Measurements from ENCODE around the gene SESTD1. TPM values are rescaled to one million over a fixed set of nuclear protein-coding genes. Genes with fewer than 3 reads are reported as not detected.

SESTD1 gene
- total and polyA plus RNA-seq, 5 experiments from 2014 or later: 0.27 to 5.3 (median 1.4) TPM

GRCh38 chr2:179263015-179263414 lies 1.6 kb downstream of the SESTD1 start:
- Mint-ChIP-seq H3K4me1 (peaks cover 6 to 69% (median 15%) of the 10 kb centered on the region in 4 donors), H3K9me3 (no peaks in the 10 kb centered on the region), H3K36me3 (no peaks in the 10 kb centered on the region), H3K27me3 (peaks cover 14 to 19% (median 17%) of the 10 kb centered on the region in 5 donors), H3K27ac (peak overlapping the region in 1 of 10 donors; percentile 69), H3K4me3 (peak overlapping the region in 9 of 10 donors; percentile 72 to 92 (median 86))
- DNase-seq (no peak), ATAC-seq (no peak)
- POLR2A ChIA-PET: interaction anchor here (1.3 kb wide), 1 partner anchor 24 kb away, joined by 5 read pairs; no protein-coding TSS in a partner anchor

- ATAC-seq (no peak), DNase-seq (no peak)
- no peaks in the 10 kb centered on the region for H3K9me3 Mint-ChIP-seq
- POLR2A ChIA-PET: interaction anchor here (1.3 kb wide), 1 partner anchor 23 kb away, joined by 5 read pairs; no protein-coding TSS in a partner anchor
- H3K4me1 Mint-ChIP-seq: peaks cover 6 to 73% (median 15%) of the 10 kb centered on the region in 4 donors
- H3K27me3 Mint-ChIP-seq: peaks cover 14 to 19% (median 17%) of the 10 kb centered on the region in 5 donors
- no peak overlapping the region for H3K27ac Mint-ChIP-seq
- peak overlapping the region in 1 of 10 donors; percentile 30 for H3K4me3 Mint-ChIP-seq
- no peaks in the 10 kb centered on the region for H3K36me3 Mint-ChIP-seq
These were observed 2.5 kb downstream of the SESTD1 start for GRCh38 chr2:179262077-179262660.

GRCh38 chr2:179261151-179261825 lies 3.3 kb downstream of the SESTD1 start:
- H3K27me3 Mint-ChIP-seq: peaks cover 13 to 19% (median 14%) of the 10 kb centered on the region in 5 donors
- POLR2A ChIA-PET: no interaction called here
- no peaks in the 10 kb centered on the region for H3K9me3 Mint-ChIP-seq
- DNase-seq (no peak), ATAC-seq (no peak)
- H3K27ac Mint-ChIP-seq: no peak overlapping the region
- peaks cover 6 to 72% (median 15%) of the 10 kb centered on the region in 4 donors for H3K4me1 Mint-ChIP-seq
- H3K4me3 Mint-ChIP-seq: no peak overlapping the region
- H3K36me3 Mint-ChIP-seq: no peaks in the 10 kb centered on the region

GRCh38 chr2:179260224-179260623 lies 4.4 kb downstream of the SESTD1 start:
- H3K27ac Mint-ChIP-seq: no peak overlapping the region
- no peak overlapping the region for H3K4me3 Mint-ChIP-seq
- H3K36me3 Mint-ChIP-seq: no peaks in the 10 kb centered on the region
- H3K4me1 Mint-ChIP-seq: peaks cover 2 to 69% (median 11%) of the 10 kb centered on the region in 4 donors
- ATAC-seq: no peak
- H3K9me3 Mint-ChIP-seq: peaks cover 0 to 5% (median 0%) of the 10 kb centered on the region in 9 donors
- H3K27me3 Mint-ChIP-seq: peaks cover 3 to 14% (median 7%) of the 10 kb centered on the region in 5 donors
- POLR2A ChIA-PET: no interaction called here
- no peak for DNase-seq

DNA sequence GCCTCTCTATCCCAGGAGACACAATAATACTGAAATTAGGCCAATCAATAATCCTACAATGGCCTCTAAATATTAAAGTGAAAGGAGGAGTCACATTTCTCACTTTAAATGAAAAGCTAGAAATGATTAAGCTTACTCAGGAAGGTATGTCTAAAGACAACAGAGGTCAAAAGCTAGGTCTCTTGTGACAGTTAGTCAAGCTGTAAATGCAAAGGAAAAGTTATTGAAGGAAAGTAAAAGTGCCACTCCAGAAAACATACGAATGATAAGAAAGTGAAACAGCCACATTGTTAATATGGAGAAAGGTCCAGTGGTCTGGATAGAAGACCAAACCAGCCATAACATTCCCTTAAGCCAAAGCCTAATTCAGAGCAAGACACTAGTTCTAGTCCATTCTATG lies 9.5 kb downstream of the SESTD1 start:
- Mint-ChIP-seq H3K9me3 (peaks cover 0 to 9% (median 1%) of the 10 kb centered on the region in 9 donors), H3K4me1 (peaks cover 1 to 69% (median 10%) of the 10 kb centered on the region in 4 donors), H3K27ac (peak overlapping the region in 1 of 10 donors; percentile 72), H3K36me3 (no peaks in the 10 kb centered on the region), H3K27me3 (peaks cover 0 to 9% (median 0%) of the 10 kb centered on the region in 5 donors), H3K4me3 (peak overlapping the region in 1 of 10 donors; percentile 4)
- DNase-seq (no peak), ATAC-seq (no peak)
- POLR2A ChIA-PET: no interaction called here

DNA sequence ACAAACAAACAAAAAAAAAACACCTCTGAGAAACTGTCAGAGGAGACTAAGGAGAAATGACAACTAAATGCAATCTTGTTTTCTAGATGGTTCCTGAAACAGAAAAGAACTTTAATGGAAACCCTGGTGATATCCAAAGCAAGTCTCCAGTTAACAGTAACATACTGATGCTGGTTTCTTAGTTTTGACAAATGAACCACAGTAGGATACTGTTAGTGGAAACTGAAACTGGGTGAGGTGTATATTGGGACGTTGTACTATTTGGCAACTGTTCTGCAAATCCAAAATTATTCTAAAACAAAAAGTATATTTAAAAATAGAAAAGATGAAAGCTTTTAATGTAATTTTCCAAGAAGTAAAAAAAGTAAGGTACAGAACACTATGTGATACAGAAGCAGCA lies 11.4 kb downstream of the SESTD1 start:
- H3K27ac Mint-ChIP-seq: peak overlapping the region in 2 of 10 donors; percentile 75 to 78
- H3K27me3 Mint-ChIP-seq: peaks cover 0 to 9% (median 0%) of the 10 kb centered on the region in 5 donors
- H3K36me3 Mint-ChIP-seq: peaks cover 0 to 3% (median 0%) of the 10 kb centered on the region in 3 donors
- H3K4me1 Mint-ChIP-seq: peaks cover 1 to 69% (median 12%) of the 10 kb centered on the region in 4 donors
- POLR2A ChIA-PET: no interaction called here
- DNase-seq (no peak), ATAC-seq (no peak)
- peaks cover 0 to 9% (median 3%) of the 10 kb centered on the region in 9 donors for H3K9me3 Mint-ChIP-seq
- peak overlapping the region in 3 of 10 donors; percentile 23 to 50 (median 25) for H3K4me3 Mint-ChIP-seq

GRCh38 chr2:179252423-179252822 lies 12.2 kb downstream of the SESTD1 start:
- H3K27me3 Mint-ChIP-seq: peaks cover 0 to 9% (median 0%) of the 10 kb centered on the region in 5 donors
- H3K27ac Mint-ChIP-seq: peak overlapping the region in 3 of 10 donors; percentile 67 to 78 (median 75)
- H3K36me3 Mint-ChIP-seq: peaks cover 0 to 3% (median 0%) of the 10 kb centered on the region in 3 donors
- H3K4me1 Mint-ChIP-seq: peaks cover 1 to 70% (median 12%) of the 10 kb centered on the region in 4 donors
- peaks cover 0 to 9% (median 3%) of the 10 kb centered on the region in 9 donors for H3K9me3 Mint-ChIP-seq
- ATAC-seq (no peak), DNase-seq (no peak)
- H3K4me3 Mint-ChIP-seq: peak overlapping the region in 3 of 10 donors; percentile 14 to 50 (median 29)
- POLR2A ChIA-PET: no interaction called here

- Mint-ChIP-seq H3K4me1 (peaks cover 1 to 74% (median 12%) of the 10 kb centered on the region in 4 donors), H3K27me3 (peaks cover 0 to 9% (median 0%) of the 10 kb centered on the region in 5 donors), H3K36me3 (peaks cover 0 to 3% (median 0%) of the 10 kb centered on the region in 3 donors), H3K4me3 (peak overlapping the region in 2 of 10 donors; percentile 14 to 50), H3K9me3 (peaks cover 0 to 9% (median 3%) of the 10 kb centered on the region in 9 donors), H3K27ac (peak overlapping the region in 3 of 10 donors; percentile 67 to 78 (median 75))
- POLR2A ChIA-PET: no interaction called here
- DNase-seq (no peak), ATAC-seq (no peak)
These were observed 12.8 kb downstream of the SESTD1 start for GRCh38 chr2:179251870-179252269.

GRCh38 chr2:179250848-179251504 lies 13.7 kb downstream of the SESTD1 start:
- H3K36me3 Mint-ChIP-seq: peaks cover 0 to 5% (median 3%) of the 10 kb centered on the region in 3 donors
- H3K4me1 Mint-ChIP-seq: peaks cover 3 to 79% (median 12%) of the 10 kb centered on the region in 4 donors
- POLR2A ChIA-PET: no interaction called here
- H3K9me3 Mint-ChIP-seq: peaks cover 0 to 13% (median 5%) of the 10 kb centered on the region in 9 donors
- peaks cover 0 to 8% (median 0%) of the 10 kb centered on the region in 5 donors for H3K27me3 Mint-ChIP-seq
- ATAC-seq (no peak), DNase-seq (no peak)
- peak overlapping the region in 1 of 10 donors; percentile 56 for H3K4me3 Mint-ChIP-seq
- peak overlapping the region in 2 of 10 donors; percentile 39 to 75 for H3K27ac Mint-ChIP-seq

DNA sequence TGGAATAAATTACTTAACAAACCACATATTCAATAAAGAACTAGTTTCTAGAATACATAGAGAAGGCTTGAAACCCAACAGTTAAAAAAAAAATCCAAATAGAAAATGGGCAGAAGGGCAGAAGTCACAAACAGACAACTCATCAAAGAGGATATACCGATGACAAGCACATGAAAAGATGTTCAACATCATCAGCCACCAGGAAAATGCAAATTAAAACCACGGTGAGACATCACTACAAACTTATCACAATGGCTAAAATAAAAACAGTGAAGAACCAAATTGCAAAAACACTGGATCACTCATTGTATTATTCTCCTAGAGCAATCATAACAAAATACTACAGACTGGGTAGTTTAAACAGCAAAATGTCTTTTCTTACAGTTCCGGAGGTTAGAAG lies 14.5 kb downstream of the SESTD1 start:
- DNase-seq: no peak
- Mint-ChIP-seq H3K27me3 (peaks cover 0 to 8% (median 0%) of the 10 kb centered on the region in 5 donors), H3K4me1 (peaks cover 3 to 76% (median 12%) of the 10 kb centered on the region in 4 donors), H3K36me3 (peaks cover 0 to 5% (median 3%) of the 10 kb centered on the region in 3 donors), H3K9me3 (peaks cover 0 to 13% (median 5%) of the 10 kb centered on the region in 9 donors), H3K27ac (peak overlapping the region in 3 of 10 donors; percentile 1 to 75 (median 20)), H3K4me3 (peak overlapping the region in 2 of 10 donors; percentile 1 to 44)
- ATAC-seq: no peak
- POLR2A ChIA-PET: no interaction called here

DNA sequence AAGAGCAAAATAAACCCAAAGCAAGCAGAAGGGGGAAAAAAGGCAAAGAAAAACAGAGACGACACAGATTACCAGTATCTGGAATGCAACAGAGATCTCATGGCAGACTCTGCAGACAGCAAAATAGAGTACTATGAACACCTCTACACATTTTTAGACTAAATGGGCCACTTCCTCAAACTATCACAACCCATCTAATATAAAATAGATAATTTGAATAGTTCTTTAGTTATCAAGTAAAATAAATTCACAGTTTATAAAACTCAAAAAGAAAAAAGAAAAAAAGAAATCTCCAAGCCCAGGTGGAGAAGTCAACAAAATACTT lies 16.6 kb downstream of the SESTD1 start:
- Mint-ChIP-seq H3K36me3 (peaks cover 0 to 5% (median 3%) of the 10 kb centered on the region in 3 donors), H3K4me1 (peaks cover 3 to 77% (median 11%) of the 10 kb centered on the region in 4 donors), H3K9me3 (peaks cover 0 to 13% (median 5%) of the 10 kb centered on the region in 9 donors), H3K4me3 (peak overlapping the region in 1 of 10 donors; percentile 80), H3K27ac (peak overlapping the region in 2 of 10 donors; percentile 54 to 84), H3K27me3 (peaks cover 0 to 3% (median 0%) of the 10 kb centered on the region in 5 donors)
- POLR2A ChIA-PET: no interaction called here
- DNase-seq (no peak), ATAC-seq (no peak)

GRCh38 chr2:179247318-179248023 lies 17.2 kb downstream of the SESTD1 start:
- peak overlapping the region in 2 of 10 donors; percentile 54 to 84 for H3K27ac Mint-ChIP-seq

More at GRCh38 chr2:179247318-179248023, 17.2 kb downstream of the SESTD1 start:
- Mint-ChIP-seq H3K36me3 (peaks cover 0 to 5% (median 3%) of the 10 kb centered on the region in 3 donors), H3K4me1 (peaks cover 2 to 72% (median 7%) of the 10 kb centered on the region in 4 donors), H3K9me3 (peaks cover 0 to 13% (median 5%) of the 10 kb centered on the region in 9 donors), H3K27me3 (peaks cover 0 to 3% (median 0%) of the 10 kb centered on the region in 5 donors), H3K4me3 (peak overlapping the region in 1 of 10 donors; percentile 80)
- no peak for DNase-seq
- no peak for ATAC-seq
- POLR2A ChIA-PET: no interaction called here

All from naive thymus-derived CD8-positive, alpha-beta T cell (primary cell).